SK-N-SH (cell line): ENCODE measurements around the gene MADD. TPM values are rescaled to one million over a fixed set of nuclear protein-coding genes. Genes with fewer than 3 reads are reported as not detected.

Source experiments
- CTCF ChIA-PET: fragments of 300-600, 350-600 bp; formaldehyde crosslinking; extraction: SDS; loops from one replicate; lab custom pipeline; 2021; lab: Yijun Ruan, JAX
- POLR2A ChIA-PET: fragments of 350-600 bp; sonication (Branson Sonifier 250); formaldehyde crosslinking; extraction: SDS; loops from one replicate; lab custom pipeline; 2020; ENCODE audit warnings: antibody characterized with exemption, inconsistent platforms; lab: Yijun Ruan, JAX
- DNase-seq: peaks from one replicate; pipeline ENCODE4 v3.0.0; 2012
- H2AFZ ChIP-seq: fragments of 200-600 bp; sonication (generic); 2 replicates; pipeline ENCODE4 v1.8.1; 2016; ENCODE audit warnings: antibody characterized with exemption, mild to moderate bottlenecking, low read depth
- H3F3A ChIP-seq: fragments of 200-600 bp; sonication (generic); replicated peaks from 2 replicates; pipeline ENCODE3; 2016; ENCODE audit warnings: antibody characterized with exemption, mild to moderate bottlenecking; ENCODE audit not compliant: insufficient read depth
- H3K27ac ChIP-seq, 2 experiments: fragments of 200-500 bp in 1 of 2; fragments of 200-600 bp in 1 of 2; sonication (Bioruptor generic) in 1 of 2; sonication (generic), shearing (Covaris generic) in 1 of 2; 2 replicates each; pipeline versions ENCODE4 v1.5.1 to v1.6.1; 2014 to 2016; ENCODE audit warnings: low read depth in 2 of 2, inconsistent platforms in 1 of 2, low read length in 1 of 2, mild to moderate bottlenecking in 1 of 2, mixed read lengths in 1 of 2
- H3K27me3 ChIP-seq: fragments of 200-600 bp; sonication (generic), shearing (Covaris generic); 2 replicates; pipeline ENCODE4 v1.6.1; 2016; ENCODE audit warnings: mixed run types; ENCODE audit not compliant: insufficient read depth
- H3K36me3 ChIP-seq, 2 experiments: fragments of 200-500 bp in 1 of 2; fragments of 200-600 bp in 1 of 2; sonication (Bioruptor generic) in 1 of 2; sonication (generic) in 1 of 2; replicated peaks in 1 of 2; 2 replicates each; pipeline versions ENCODE3 to v1.5.1; 2014 to 2016; ENCODE audit warnings: low read length in 1 of 2, mild to moderate bottlenecking in 1 of 2; ENCODE audit not compliant: insufficient read depth in 2 of 2, control insufficient read depth in 1 of 2
- H3K4me1 ChIP-seq, 2 experiments: fragments of 200-500 bp in 1 of 2; fragments of 200-600 bp in 1 of 2; sonication (Bioruptor generic) in 1 of 2; sonication (generic), shearing (Covaris generic) in 1 of 2; 2 replicates each; pipeline versions ENCODE4 v1.5.1 to v1.6.1; 2014 to 2016; ENCODE audit warnings: low read depth in 1 of 2, low read length in 1 of 2, mixed run types in 1 of 2; ENCODE audit not compliant: insufficient read depth in 2 of 2, control insufficient read depth in 1 of 2
- H3K4me2 ChIP-seq: fragments of 200-600 bp; sonication (generic), shearing (Covaris generic); 2 replicates; pipeline ENCODE4 v1.6.1; 2017; ENCODE audit warnings: mixed run types
- H3K4me3 ChIP-seq, 2 experiments: fragments of 200-500 bp in 1 of 2; fragments of 200-600 bp in 1 of 2; sonication (Bioruptor generic) in 1 of 2; sonication (generic), shearing (Covaris generic) in 1 of 2; 2 replicates each; pipeline versions ENCODE4 v1.5.1 to v1.8.1; 2014 to 2016; ENCODE audit warnings: low read depth in 2 of 2, inconsistent platforms in 1 of 2, low read length in 1 of 2, mild to moderate bottlenecking in 1 of 2, mixed read lengths in 1 of 2, moderate library complexity in 1 of 2
- H3K79me2 ChIP-seq: fragments of 200-600 bp; sonication (generic); 2 replicates; pipeline ENCODE4 v1.8.1; 2017; ENCODE audit warnings: mild to moderate bottlenecking; ENCODE audit not compliant: insufficient read depth
- H3K9ac ChIP-seq: fragments of 200-600 bp; sonication (generic); 2 replicates; pipeline ENCODE4 v1.6.1; 2017; ENCODE audit warnings: mixed run types
- H3K9me2 ChIP-seq: fragments of 200-600 bp; sonication (generic); 2 replicates; pipeline ENCODE4 v1.6.1; 2017; ENCODE audit warnings: mixed run types
- H3K9me3 ChIP-seq: fragments of 200-600 bp; sonication (generic); 2 replicates; pipeline ENCODE4 v1.6.1; 2017; ENCODE audit warnings: mixed run types, mild to moderate bottlenecking, moderate library complexity
- H4K20me1 ChIP-seq: fragments of 200-600 bp; sonication (generic); 2 replicates; pipeline ENCODE4 v1.6.1; 2017; ENCODE audit warnings: mild to moderate bottlenecking, mixed run types; ENCODE audit not compliant: insufficient read depth
- CTCF ChIP-seq: fragments of 200-600 bp; sonication (generic); IDR thresholded peaks from 2 replicates; pipeline ENCODE4 v1.6.1; 2017; ENCODE audit warnings: antibody characterized with exemption, mild to moderate bottlenecking, moderate library complexity
- ELF1 ChIP-seq: IDR thresholded peaks from 2 replicates; pipeline ENCODE4 v1.4.0; 2012
- GATA2 ChIP-seq: sonication (generic); formaldehyde crosslinking; IDR thresholded peaks from 2 replicates; pipeline ENCODE4 v1.5.0; 2020; ENCODE audit warnings: mild to moderate bottlenecking, missing genetic modification reagents
- MEF2A ChIP-seq: IDR thresholded peaks from 2 replicates; pipeline ENCODE4 v1.4.0; 2012; ENCODE audit warnings: low read depth, borderline replicate concordance
- NFIC ChIP-seq: IDR thresholded peaks from 2 replicates; pipeline ENCODE4 v1.4.0; 2012; ENCODE audit warnings: borderline replicate concordance
- RAD21 ChIP-seq: IDR thresholded peaks from 2 replicates; pipeline ENCODE4 v1.6.1; 2012; ENCODE audit warnings: mild to moderate bottlenecking, low read length
- RFX5 ChIP-seq: IDR thresholded peaks from 2 replicates; pipeline ENCODE4 v1.6.1; 2012; ENCODE audit warnings: mild to moderate bottlenecking, improper control_type of control experiment, low read length
- RXRA ChIP-seq: IDR thresholded peaks from 2 replicates; pipeline ENCODE4 v1.4.0; 2012; ENCODE audit warnings: low read depth, mild to moderate bottlenecking, borderline replicate concordance
- SIN3A ChIP-seq: IDR thresholded peaks from 2 replicates; pipeline ENCODE4 v1.6.1; 2012; ENCODE audit warnings: low read depth, mild to moderate bottlenecking, low read length, moderate library complexity, borderline replicate concordance
- SMC3 ChIP-seq: IDR thresholded peaks from 2 replicates; pipeline ENCODE4 v1.6.1; 2012; ENCODE audit warnings: low read depth, low read length, improper control_type of control experiment
- TAF1 ChIP-seq: IDR thresholded peaks from 2 replicates; pipeline ENCODE4 v1.6.1; 2012; ENCODE audit warnings: low read depth, mild to moderate bottlenecking, low read length, moderate library complexity, borderline replicate concordance
- WGBS: methylation state at CpG from one replicate; pipeline ENCODE4 v1.1.6; 2017; ENCODE audit warnings: low lambda C conversion rate; 5-methylcytosine and 5-hydroxymethylcytosine counted together
- polyA plus RNA-seq, 3 experiments: library from polyadenylated mRNA; depleted of rRNA; stranded (reverse); fragments of >200 nt; gene quantifications; 2 replicates each; pipeline ENCODE4 v1.2.3, GENCODE V29; 2012
- TF ChIP-seq, protein P1 (sequence below): IDR thresholded peaks from 2 replicates; pipeline ENCODE4 v1.4.0; 2012; ENCODE audit warnings: low read depth
- TF ChIP-seq, protein P2 (sequence below): fragments of 150-350 bp; IDR thresholded peaks from 2 replicates; pipeline ENCODE4 v1.6.1; 2017; ENCODE audit warnings: antibody characterized with exemption, low read length, low read depth, borderline replicate concordance

The MADD gene
- polyA plus RNA-seq, 1 of the 3 experiments (the other 2 are of a cell fraction): 16.4 TPM

DNA sequence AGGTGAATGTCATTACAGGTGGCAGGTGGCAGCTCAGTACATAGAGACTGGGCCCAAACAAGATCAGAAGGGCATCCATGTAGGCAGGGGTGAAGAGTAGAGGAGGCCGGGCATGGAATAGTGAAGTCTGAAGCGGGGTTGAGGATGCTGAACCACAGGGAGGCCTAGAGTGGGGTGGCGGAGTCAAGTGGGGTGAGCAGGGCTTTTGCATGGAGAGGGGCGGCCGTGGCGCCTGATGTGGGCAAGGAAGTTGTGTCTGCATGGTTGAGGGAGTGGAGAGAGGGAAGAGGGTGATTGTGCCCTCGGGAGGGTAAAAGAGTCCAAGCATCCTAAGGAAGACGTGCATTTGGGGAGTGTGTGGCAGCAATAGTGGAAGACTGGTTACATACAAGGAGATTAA lies 40.8 kb upstream of the MADD start (continued):
- no peak for TF ChIP-seq CTCF

- H3K9ac ChIP-seq: no peak overlapping the region
- H3F3A ChIP-seq: peaks cover 33% of the 10 kb centered on the region
- H3K27ac ChIP-seq: no peak overlapping the region
- peaks cover 2 to 14% of the 10 kb centered on the region in 2 experiments; a peak in 2 of 4 replicates for H3K4me1 ChIP-seq
- TF ChIP-seq NFIC (no peak), RXRA (no peak), SIN3A (no peak), SMC3 (no peak), MEF2A (no peak), RFX5 (no peak), ELF1 (no peak)
- TF ChIP-seq, protein P1, sequence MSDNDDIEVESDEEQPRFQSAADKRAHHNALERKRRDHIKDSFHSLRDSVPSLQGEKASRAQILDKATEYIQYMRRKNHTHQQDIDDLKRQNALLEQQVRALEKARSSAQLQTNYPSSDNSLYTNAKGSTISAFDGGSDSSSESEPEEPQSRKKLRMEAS: no peak
- TF ChIP-seq, all 33 proteins: peak for 0
- no peaks in the 10 kb centered on the region for H3K9me3 ChIP-seq
- ChIA-PET POLR2A (interaction anchor here (0.6 to 3.4 kb wide), 3 partner anchors 16 to 81 kb away, joined by 3 to 12 read pairs (median 10); partner anchors contain the start of gene ACP2), CTCF (interaction anchor here (0.6 to 5.8 kb wide), 11 partner anchors 13 to 179 kb away, joined by 3 to 31 read pairs (median 6); partner anchors contain the start of genes ACP2 and NR1H3)
- H3K4me3 ChIP-seq: no peak overlapping the region
- DNase-seq: no peak
- 98% methylated on average over 4 of the region's 4 CpGs for WGBS
- no peaks in the 10 kb centered on the region for H4K20me1 ChIP-seq
- no peaks in the 10 kb centered on the region for H3K27me3 ChIP-seq
- H3K9me2 ChIP-seq: no peaks in the 10 kb centered on the region
- peaks cover 17 to 57% of the 10 kb centered on the region in 2 experiments for H3K36me3 ChIP-seq
- no peak overlapping the region for H2AFZ ChIP-seq
- H3K4me2 ChIP-seq: no peak overlapping the region
- H3K79me2 ChIP-seq: peaks cover 10% of the 10 kb centered on the region
Observed at GRCh38 chr11:47233051-47233450, 36.9 kb upstream of the MADD start.

GRCh38 chr11:47233989-47234668 lies 35.8 kb upstream of the MADD start:
- Histone ChIP-seq H4K20me1 (no peaks in the 10 kb centered on the region), H3K9ac (no peak overlapping the region), H3K27me3 (no peaks in the 10 kb centered on the region), H2AFZ (no peak overlapping the region), H3K4me3 (no peak overlapping the region), H3F3A (peaks cover 33% of the 10 kb centered on the region), H3K9me3 (no peaks in the 10 kb centered on the region), H3K27ac (peak overlapping the region in 1 of 2 experiments; percentile 20; a peak in 1 of 4 replicates), H3K4me2 (no peak overlapping the region; the same call in 1 of the 2 replicates)
- 39% methylated on average over 11 of the region's 11 CpGs for WGBS
- POLR2A ChIA-PET: interaction anchor here (0.6 to 3.4 kb wide), 8 partner anchors 14 to 112 kb away, joined by 3 to 12 read pairs (median 3); partner anchors contain the start of genes ACP2 and DDB2
- CTCF ChIA-PET: interaction anchor here (0.7 to 5.8 kb wide), 15 partner anchors 8 to 140 kb away, joined by 3 to 31 read pairs (median 5); partner anchors contain the start of genes ACP2, ARFGAP2 and NR1H3
- DNase-seq: peak; percentile 31
- peak; percentile 51 for TF ChIP-seq RAD21
- peak; percentile 38 for TF ChIP-seq CTCF
- TF ChIP-seq, protein P2, sequence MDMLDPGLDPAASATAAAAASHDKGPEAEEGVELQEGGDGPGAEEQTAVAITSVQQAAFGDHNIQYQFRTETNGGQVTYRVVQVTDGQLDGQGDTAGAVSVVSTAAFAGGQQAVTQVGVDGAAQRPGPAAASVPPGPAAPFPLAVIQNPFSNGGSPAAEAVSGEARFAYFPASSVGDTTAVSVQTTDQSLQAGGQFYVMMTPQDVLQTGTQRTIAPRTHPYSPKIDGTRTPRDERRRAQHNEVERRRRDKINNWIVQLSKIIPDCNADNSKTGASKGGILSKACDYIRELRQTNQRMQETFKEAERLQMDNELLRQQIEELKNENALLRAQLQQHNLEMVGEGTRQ: no peak
- no peak for TF ChIP-seq TAF1
- no peak for TF ChIP-seq ELF1
- TF ChIP-seq GATA2: no peak
- TF ChIP-seq MEF2A: no peak
- TF ChIP-seq, all 33 proteins: peak for 2
- Histone ChIP-seq H3K4me1 (peaks cover 2 to 14% of the 10 kb centered on the region in 2 experiments; a peak in 2 of 4 replicates), H3K9me2 (no peaks in the 10 kb centered on the region), H3K36me3 (peaks cover 23 to 53% of the 10 kb centered on the region in 2 experiments), H3K79me2 (peaks cover 2% of the 10 kb centered on the region; the same call in 1 of the 2 replicates)
